Adrenal gland (tissue), 5 donors: Measurements from ENCODE around the gene ADM2.
A peak's percentile ranks its signal among the peaks of the same experiment; 100 is the strongest.

ENCODE experiments used
- CTCF ChIP-seq, 6 experiments: fragments of 450-650 bp in 4 of 6; fragments of 200-600 bp in 2 of 6; sonication (generic) in 1 of 6; IDR thresholded peaks; 1 replicate in 5 of 6; 2 replicates in 1 of 6; pipeline versions ENCODE4 v1.5.1 to v1.8.0; 2016 to 2021; ENCODE audit warnings: antibody characterized with exemption in 6 of 6, mild to moderate bottlenecking in 2 of 6, moderate library complexity in 1 of 6
- POLR2A ChIP-seq, 2 donors: fragments of 450-650 bp; IDR thresholded peaks; one replicate each; pipeline ENCODE4 v1.6.1; 2017; ENCODE audit warnings: antibody characterized with exemption in 2 of 2, mild to moderate bottlenecking in 2 of 2, moderate library complexity in 1 of 2
- donor health status: DM: no; HTN: no; CAD: no.

GRCh38 chr22:50507421-50507990, 26.2 kb downstream of the ADM2 start, which contains the start of gene LMF2:
- TF ChIP-seq POLR2A (IDR thresholded peaks at IDR 0.05) (peak; percentile 8 to 47), CTCF (IDR thresholded peaks at IDR 0.05) (peak in 1 of 6 experiments; percentile 5)
